Measurements from ENCODE around the gene INSM1.

Gene INSM1

GRCh38 chr20:20371083-20371482 is 3.2 kb downstream of the INSM1 start:
- Histone ChIP-seq H3K36me3 (ENCODE audit: control insufficient read depth in 4 of 4, insufficient read depth in 4 of 4, low read length in 3 of 4) (no peaks in the 10 kb centered on the region), H3K4me1 (ENCODE audit: control extremely low read depth in 1 of 4, control insufficient read depth in 4 of 4, insufficient read depth in 4 of 4, low read length in 3 of 4) (peaks cover 0 to 32% (median 25%) of the 10 kb centered on the region in 4 experiments), H3K4me3 (ENCODE audit: control insufficient read depth in 1 of 7, extremely low read depth in 1 of 7, insufficient read depth in 4 of 7, low read depth in 2 of 7, low read length in 6 of 7) (no peak overlapping the region), H3K27me3 (replicated peaks in 2 of 5; ENCODE audit: control insufficient read depth in 4 of 5, insufficient read depth in 5 of 5, low read length in 4 of 5) (peaks cover 22 to 96% (median 54%) of the 10 kb centered on the region in 5 experiments), H3K27ac (ENCODE audit: insufficient read depth in 1 of 2, low read depth in 1 of 2, low read length in 2 of 2, poor library complexity in 1 of 2, severe bottlenecking in 2 of 2) (no peak overlapping the region), H3K9me3 (ENCODE audit: control extremely low read depth in 1 of 5, control insufficient read depth in 4 of 5, insufficient read depth in 2 of 5, low read depth in 1 of 5, low read length in 4 of 5) (no peaks in the 10 kb centered on the region)
- ChIA-PET CTCF (interaction anchor here (0.7 to 1.8 kb wide), 4 partner anchors 11 to 521 kb away, joined by 3 to 4 read pairs (median 4); no protein-coding TSS in a partner anchor), POLR2A (interaction anchor here (1.3 kb wide), 1 partner anchor 8 kb away, joined by 5 read pairs; no protein-coding TSS in a partner anchor)
- 17% methylated on average over 6 of the region's 7 CpGs for WGBS (ENCODE audit: insufficient coverage)
- peak in 1 of 3 donors; percentile 34 for DNase-seq

DNA sequence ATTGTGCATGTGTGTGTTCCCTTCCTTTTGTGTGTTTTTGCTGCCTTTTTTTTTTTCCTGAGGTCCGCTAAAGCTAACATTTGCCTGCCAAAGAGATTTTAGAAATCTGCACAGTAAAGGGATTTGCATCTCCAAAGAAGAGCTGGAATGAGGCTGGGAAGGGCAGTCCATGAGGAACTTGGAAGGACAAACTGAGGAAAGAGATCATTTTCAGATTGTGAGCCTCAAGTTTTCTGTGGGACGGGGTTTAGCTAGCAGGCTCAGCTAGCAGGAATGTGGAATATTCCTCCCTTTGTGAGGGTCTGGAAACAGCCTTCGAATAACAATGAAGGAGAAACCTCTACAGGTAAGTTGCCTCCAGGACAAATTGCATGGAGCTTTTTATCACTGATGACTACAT is 3.8 kb downstream of the INSM1 start:
- no peak for DNase-seq
- 40% methylated on average over 1 of the region's 3 CpGs for WGBS (ENCODE audit: insufficient coverage)
- Histone ChIP-seq H3K36me3 (ENCODE audit: control insufficient read depth in 4 of 4, insufficient read depth in 4 of 4, low read length in 3 of 4) (no peaks in the 10 kb centered on the region), H3K9me3 (ENCODE audit: control extremely low read depth in 1 of 5, control insufficient read depth in 4 of 5, insufficient read depth in 2 of 5, low read depth in 1 of 5, low read length in 4 of 5) (no peaks in the 10 kb centered on the region), H3K4me1 (ENCODE audit: control extremely low read depth in 1 of 4, control insufficient read depth in 4 of 4, insufficient read depth in 4 of 4, low read length in 3 of 4) (peaks cover 0 to 30% (median 25%) of the 10 kb centered on the region in 4 experiments), H3K4me3 (ENCODE audit: control insufficient read depth in 1 of 7, extremely low read depth in 1 of 7, insufficient read depth in 4 of 7, low read depth in 2 of 7, low read length in 6 of 7) (no peak overlapping the region), H3K27ac (ENCODE audit: insufficient read depth in 1 of 2, low read depth in 1 of 2, low read length in 2 of 2, poor library complexity in 1 of 2, severe bottlenecking in 2 of 2) (no peak overlapping the region), H3K27me3 (replicated peaks in 2 of 5; ENCODE audit: control insufficient read depth in 4 of 5, insufficient read depth in 5 of 5, low read length in 4 of 5) (peaks cover 22 to 92% (median 53%) of the 10 kb centered on the region in 5 experiments)
- CTCF ChIA-PET, result interaction anchor here (0.7 to 1.8 kb wide), 3 partner anchors 12 to 522 kb away, joined by 3 to 4 read pairs (median 4); no protein-coding TSS in a partner anchor
- POLR2A ChIA-PET, result interaction anchor here (0.6 to 1.3 kb wide), 2 partner anchors 9 to 181 kb away, joined by 3 to 5 read pairs; no protein-coding TSS in a partner anchor

GRCh38 chr20:20373091-20373571 is 5.2 kb downstream of the INSM1 start:
- ChIA-PET POLR2A (no interaction called here), CTCF (no interaction called here)
- peaks cover 22 to 77% (median 51%) of the 10 kb centered on the region in 5 experiments for H3K27me3 ChIP-seq (replicated peaks in 2 of 5; ENCODE audit: control insufficient read depth in 4 of 5, insufficient read depth in 5 of 5, low read length in 4 of 5)
- H3K9me3 ChIP-seq (ENCODE audit: control extremely low read depth in 1 of 5, control insufficient read depth in 4 of 5, insufficient read depth in 2 of 5, low read depth in 1 of 5, low read length in 4 of 5), result no peaks in the 10 kb centered on the region
- DNase-seq, result no peak
- no peaks in the 10 kb centered on the region for H3K36me3 ChIP-seq (ENCODE audit: control insufficient read depth in 4 of 4, insufficient read depth in 4 of 4, low read length in 3 of 4)
- H3K4me1 ChIP-seq (ENCODE audit: control extremely low read depth in 1 of 4, control insufficient read depth in 4 of 4, insufficient read depth in 4 of 4, low read length in 3 of 4), result peaks cover 0 to 17% (median 14%) of the 10 kb centered on the region in 4 experiments
- H3K4me3 ChIP-seq (ENCODE audit: control insufficient read depth in 1 of 7, extremely low read depth in 1 of 7, insufficient read depth in 4 of 7, low read depth in 2 of 7, low read length in 6 of 7), result no peak overlapping the region
- no peak overlapping the region for H3K27ac ChIP-seq (ENCODE audit: insufficient read depth in 1 of 2, low read depth in 1 of 2, low read length in 2 of 2, poor library complexity in 1 of 2, severe bottlenecking in 2 of 2)
- 55% methylated on average over 12 of the region's 17 CpGs for WGBS (ENCODE audit: insufficient coverage)

- POLR2A ChIA-PET, result no interaction called here
- peaks cover 22 to 54% (median 37%) of the 10 kb centered on the region in 5 experiments for H3K27me3 ChIP-seq (replicated peaks in 2 of 5; ENCODE audit: control insufficient read depth in 4 of 5, insufficient read depth in 5 of 5, low read length in 4 of 5)
Observed at GRCh38 chr20:20375862-20376261, 8.0 kb downstream of the INSM1 start.

GRCh38 chr20:20386192-20386591 is 18.3 kb downstream of the INSM1 start:
- Histone ChIP-seq H3K27me3 (replicated peaks in 2 of 5; ENCODE audit: control insufficient read depth in 4 of 5, insufficient read depth in 5 of 5, low read length in 4 of 5) (peaks cover 0 to 10% (median 4%) of the 10 kb centered on the region in 5 experiments), H3K4me1 (ENCODE audit: control extremely low read depth in 1 of 4, control insufficient read depth in 4 of 4, insufficient read depth in 4 of 4, low read length in 3 of 4) (no peaks in the 10 kb centered on the region), H3K27ac (ENCODE audit: insufficient read depth in 1 of 2, low read depth in 1 of 2, low read length in 2 of 2, poor library complexity in 1 of 2, severe bottlenecking in 2 of 2) (no peak overlapping the region), H3K9me3 (ENCODE audit: control extremely low read depth in 1 of 5, control insufficient read depth in 4 of 5, insufficient read depth in 2 of 5, low read depth in 1 of 5, low read length in 4 of 5) (peaks cover 0 to 1% (median 0%) of the 10 kb centered on the region in 5 experiments), H3K4me3 (ENCODE audit: control insufficient read depth in 1 of 7, extremely low read depth in 1 of 7, insufficient read depth in 4 of 7, low read depth in 2 of 7, low read length in 6 of 7) (no peak overlapping the region), H3K36me3 (ENCODE audit: control insufficient read depth in 4 of 4, insufficient read depth in 4 of 4, low read length in 3 of 4) (peaks cover 0 to 13% (median 5%) of the 10 kb centered on the region in 4 experiments)
- WGBS (ENCODE audit: insufficient coverage), result 80% methylated on average over 8 of the region's 9 CpGs
- no peak for DNase-seq
- CTCF ChIA-PET, result no interaction called here
- POLR2A ChIA-PET, result no interaction called here

More at GRCh38 chr20:20375862-20376261, 8.0 kb downstream of the INSM1 start:
- WGBS (ENCODE audit: insufficient coverage), result 79% methylated on average over 7 of the region's 8 CpGs
- no peak for DNase-seq
- CTCF ChIA-PET, result no interaction called here
- Histone ChIP-seq H3K36me3 (ENCODE audit: control insufficient read depth in 4 of 4, insufficient read depth in 4 of 4, low read length in 3 of 4) (no peaks in the 10 kb centered on the region), H3K9me3 (ENCODE audit: control extremely low read depth in 1 of 5, control insufficient read depth in 4 of 5, insufficient read depth in 2 of 5, low read depth in 1 of 5, low read length in 4 of 5) (peaks cover 0 to 5% (median 3%) of the 10 kb centered on the region in 5 experiments), H3K4me3 (ENCODE audit: control insufficient read depth in 1 of 7, extremely low read depth in 1 of 7, insufficient read depth in 4 of 7, low read depth in 2 of 7, low read length in 6 of 7) (no peak overlapping the region), H3K4me1 (ENCODE audit: control extremely low read depth in 1 of 4, control insufficient read depth in 4 of 4, insufficient read depth in 4 of 4, low read length in 3 of 4) (no peaks in the 10 kb centered on the region), H3K27ac (ENCODE audit: insufficient read depth in 1 of 2, low read depth in 1 of 2, low read length in 2 of 2, poor library complexity in 1 of 2, severe bottlenecking in 2 of 2) (no peak overlapping the region)

DNA sequence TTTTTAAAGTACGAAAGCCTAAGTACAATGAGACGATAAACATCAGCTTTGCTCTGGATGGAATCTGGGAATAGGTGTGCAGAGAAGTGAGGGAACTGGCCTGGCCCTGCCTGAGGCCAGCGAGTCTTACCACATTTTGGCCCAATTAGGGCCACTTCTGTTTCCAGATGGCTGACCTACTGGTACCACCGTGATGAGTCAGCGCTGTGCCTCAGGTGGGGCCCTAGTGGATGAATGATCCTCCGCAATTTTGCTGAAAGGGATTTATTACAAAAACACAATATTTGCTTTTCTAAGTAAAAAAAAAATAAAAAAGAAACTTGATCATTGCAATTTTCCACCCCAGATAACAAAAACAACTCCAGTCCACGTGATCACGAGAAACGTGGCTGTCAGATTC is 22.5 kb downstream of the INSM1 start:
- Histone ChIP-seq H3K9me3 (ENCODE audit: control extremely low read depth in 1 of 5, control insufficient read depth in 4 of 5, insufficient read depth in 2 of 5, low read depth in 1 of 5, low read length in 4 of 5) (no peaks in the 10 kb centered on the region), H3K36me3 (ENCODE audit: control insufficient read depth in 4 of 4, insufficient read depth in 4 of 4, low read length in 3 of 4) (peaks cover 0 to 37% (median 16%) of the 10 kb centered on the region in 4 experiments), H3K4me3 (ENCODE audit: control insufficient read depth in 1 of 7, extremely low read depth in 1 of 7, insufficient read depth in 4 of 7, low read depth in 2 of 7, low read length in 6 of 7) (no peak overlapping the region), H3K4me1 (ENCODE audit: control extremely low read depth in 1 of 4, control insufficient read depth in 4 of 4, insufficient read depth in 4 of 4, low read length in 3 of 4) (peaks cover 3 to 20% (median 17%) of the 10 kb centered on the region in 4 experiments), H3K27me3 (replicated peaks in 2 of 5; ENCODE audit: control insufficient read depth in 4 of 5, insufficient read depth in 5 of 5, low read length in 4 of 5) (peaks cover 0 to 4% (median 0%) of the 10 kb centered on the region in 5 experiments), H3K27ac (ENCODE audit: insufficient read depth in 1 of 2, low read depth in 1 of 2, low read length in 2 of 2, poor library complexity in 1 of 2, severe bottlenecking in 2 of 2) (no peak overlapping the region)
- 100% methylated on average over 4 of the region's 9 CpGs for WGBS (ENCODE audit: insufficient coverage)
- DNase-seq, result no peak
- CTCF ChIA-PET, result no interaction called here
- POLR2A ChIA-PET, result no interaction called here

- no peaks in the 10 kb centered on the region for H3K9me3 ChIP-seq (ENCODE audit: control extremely low read depth in 1 of 5, control insufficient read depth in 4 of 5, insufficient read depth in 2 of 5, low read depth in 1 of 5, low read length in 4 of 5)
- H3K36me3 ChIP-seq (ENCODE audit: control insufficient read depth in 4 of 4, insufficient read depth in 4 of 4, low read length in 3 of 4), result peaks cover 0 to 44% (median 23%) of the 10 kb centered on the region in 4 experiments
- ChIA-PET POLR2A (no interaction called here), CTCF (no interaction called here)
- no peak overlapping the region for H3K27ac ChIP-seq (ENCODE audit: insufficient read depth in 1 of 2, low read depth in 1 of 2, low read length in 2 of 2, poor library complexity in 1 of 2, severe bottlenecking in 2 of 2)
- no peaks in the 10 kb centered on the region for H3K27me3 ChIP-seq (replicated peaks in 2 of 5; ENCODE audit: control insufficient read depth in 4 of 5, insufficient read depth in 5 of 5, low read length in 4 of 5)
- H3K4me3 ChIP-seq (ENCODE audit: control insufficient read depth in 1 of 7, extremely low read depth in 1 of 7, insufficient read depth in 4 of 7, low read depth in 2 of 7, low read length in 6 of 7), result no peak overlapping the region
- DNase-seq, result no peak
- H3K4me1 ChIP-seq (ENCODE audit: control extremely low read depth in 1 of 4, control insufficient read depth in 4 of 4, insufficient read depth in 4 of 4, low read length in 3 of 4), result peaks cover 3 to 20% (median 17%) of the 10 kb centered on the region in 4 experiments
- WGBS (ENCODE audit: insufficient coverage), result 96% methylated on average over 4 of the region's 4 CpGs
Observed at GRCh38 chr20:20391115-20391514, 23.2 kb downstream of the INSM1 start.

All from common myeloid progenitor, CD34-positive (primary cell).